Esophagus (tissue), 2 donors: ENCODE measurements around the gene PPP3CA. TPM values are rescaled to one million over a fixed set of nuclear protein-coding genes. Genes with fewer than 3 reads are reported as not detected.
"Not testable (repeated sequence)": the region's sequence is repeated elsewhere in the genome, so short reads cannot be mapped to it uniquely, and the experiment has no call there.

Source experiments
- H3K27ac ChIP-seq, 2 donors: one replicate each; pipeline ENCODE4 v1.5.1; 2013; ENCODE audit warnings: low read depth in 2 of 2, mild to moderate bottlenecking in 2 of 2, inconsistent platforms in 1 of 2, low read length in 1 of 2, moderate library complexity in 1 of 2
- H3K27me3 ChIP-seq, 2 donors: one replicate each; pipeline ENCODE4 v1.6.1; 2013; ENCODE audit warnings: low read length in 2 of 2, control low read depth in 1 of 2, mild to moderate bottlenecking in 1 of 2; ENCODE audit not compliant: insufficient read depth in 2 of 2, control insufficient read depth in 1 of 2
- H3K36me3 ChIP-seq, 2 donors: one replicate each; pipeline ENCODE4 v1.6.1; 2013; ENCODE audit warnings: low read length in 1 of 2; ENCODE audit not compliant: control insufficient read depth in 2 of 2, insufficient read depth in 2 of 2
- H3K4me1 ChIP-seq, 2 donors: one replicate each; pipeline ENCODE4 v1.6.1; 2013; ENCODE audit warnings: low read length in 1 of 2; ENCODE audit not compliant: control insufficient read depth in 2 of 2, insufficient read depth in 2 of 2
- H3K4me3 ChIP-seq, 2 donors: one replicate each; pipeline ENCODE4 v1.5.1; 2013; ENCODE audit warnings: low read length in 2 of 2, mild to moderate bottlenecking in 2 of 2, low read depth in 1 of 2, moderate library complexity in 1 of 2
- H3K9me3 ChIP-seq, 2 donors: one replicate each; pipeline ENCODE4 v1.6.1; 2013; ENCODE audit warnings: mild to moderate bottlenecking in 2 of 2, low read depth in 1 of 2, low read length in 1 of 2, moderate library complexity in 1 of 2; ENCODE audit not compliant: control insufficient read depth in 2 of 2, insufficient read depth in 1 of 2
- WGBS, 2 donors: extraction: QIAGEN DNeasy Blood & Tissue Kit; methylation state at CpG; one replicate each; pipeline ENCODE4 v1.1.7; 2013; 5-methylcytosine and 5-hydroxymethylcytosine counted together
- polyA plus RNA-seq, 2 donors: library from polyadenylated mRNA; stranded (reverse); fragments of 200-250 nt; gene quantifications; one replicate each; pipeline ENCODE4 v1.2.3, GENCODE V29; 2013
- donor health status: healthy with polysubstance abuse.
- donor health status: Bipolar disorder and iron deficiency.

The PPP3CA gene
- polyA plus RNA-seq, 2 donors, result 5.2 to 5.8 TPM

- Histone ChIP-seq H3K27me3 (no peaks in the 10 kb centered on the region), H3K4me3 (no peak overlapping the region), H3K27ac (no peak overlapping the region), H3K36me3 (no peaks in the 10 kb centered on the region), H3K9me3 (no peaks in the 10 kb centered on the region), H3K4me1 (no peaks in the 10 kb centered on the region)
- WGBS, 2 donors, result 88 to 92% methylated on average over 3 of the region's 3 CpGs
These were observed 96.1 kb downstream of the PPP3CA start for GRCh38 chr4:101251261-101251660.

GRCh38 chr4:101244349-101244748 is 103.0 kb downstream of the PPP3CA start:
- Histone ChIP-seq H3K27me3 (no peaks in the 10 kb centered on the region), H3K9me3 (no peaks in the 10 kb centered on the region), H3K36me3 (no peaks in the 10 kb centered on the region), H3K4me3 (no peak overlapping the region), H3K4me1 (no peaks in the 10 kb centered on the region), H3K27ac (no peak overlapping the region)
- WGBS, 2 donors, result 89 to 96% methylated on average over 5 of the region's 5 CpGs

GRCh38 chr4:101242441-101242840 is 104.9 kb downstream of the PPP3CA start:
- Histone ChIP-seq H3K4me1 (no peaks in the 10 kb centered on the region), H3K36me3 (no peaks in the 10 kb centered on the region), H3K27me3 (no peaks in the 10 kb centered on the region), H3K27ac (no peak overlapping the region), H3K9me3 (no peaks in the 10 kb centered on the region), H3K4me3 (no peak overlapping the region)
- 96 to 100% methylated on average over 1 of the region's 1 CpG for WGBS, 2 donors

- H3K27me3 ChIP-seq, result no peaks in the 10 kb centered on the region
These were observed 107.2 kb downstream of the PPP3CA start for GRCh38 chr4:101240099-101240498.

GRCh38 chr4:101239665-101240064 is 107.7 kb downstream of the PPP3CA start:
- H3K4me1 ChIP-seq, result no peaks in the 10 kb centered on the region
- H3K36me3 ChIP-seq, result no peaks in the 10 kb centered on the region
- H3K4me3 ChIP-seq, result no peak overlapping the region
- no peak overlapping the region for H3K27ac ChIP-seq
- no peaks in the 10 kb centered on the region for H3K27me3 ChIP-seq
- H3K9me3 ChIP-seq, result no peaks in the 10 kb centered on the region
- 82 to 95% methylated on average over 1 of the region's 1 CpG for WGBS, 2 donors

More at GRCh38 chr4:101240099-101240498, 107.2 kb downstream of the PPP3CA start:
- Histone ChIP-seq H3K4me3 (no peak overlapping the region), H3K27ac (no peak overlapping the region), H3K9me3 (no peaks in the 10 kb centered on the region), H3K36me3 (no peaks in the 10 kb centered on the region), H3K4me1 (no peaks in the 10 kb centered on the region)
- WGBS, 2 donors, result 92 to 95% methylated on average over 3 of the region's 3 CpGs

GRCh38 chr4:101238706-101239105 is 108.6 kb downstream of the PPP3CA start:
- 51 to 54% methylated on average over 3 of the region's 3 CpGs for WGBS, 2 donors
- no peaks in the 10 kb centered on the region for H3K27me3 ChIP-seq
- H3K4me3 ChIP-seq, result no peak overlapping the region
- H3K36me3 ChIP-seq, result no peaks in the 10 kb centered on the region
- H3K4me1 ChIP-seq, result no peaks in the 10 kb centered on the region
- no peak overlapping the region for H3K27ac ChIP-seq
- H3K9me3 ChIP-seq, result no peaks in the 10 kb centered on the region

- no peak overlapping the region for H3K4me3 ChIP-seq
- WGBS, 2 donors, result 90 to 98% methylated on average over 3 of the region's 3 CpGs
- no peaks in the 10 kb centered on the region for H3K9me3 ChIP-seq
- H3K36me3 ChIP-seq, result no peaks in the 10 kb centered on the region
- H3K27me3 ChIP-seq, result no peaks in the 10 kb centered on the region
- H3K27ac ChIP-seq, result no peak overlapping the region
- H3K4me1 ChIP-seq, result no peaks in the 10 kb centered on the region
These were observed 109.6 kb downstream of the PPP3CA start for GRCh38 chr4:101237773-101238172.

GRCh38 chr4:101236097-101236496 is 111.2 kb downstream of the PPP3CA start:
- Histone ChIP-seq H3K4me3 (no peak overlapping the region), H3K9me3 (no peaks in the 10 kb centered on the region), H3K27me3 (no peaks in the 10 kb centered on the region), H3K27ac (no peak overlapping the region), H3K4me1 (no peaks in the 10 kb centered on the region), H3K36me3 (no peaks in the 10 kb centered on the region)
- WGBS, 2 donors, result 89 to 91% methylated on average over 2 of the region's 2 CpGs

- not testable (repeated sequence) for H3K9me3 ChIP-seq, H3K4me1 ChIP-seq, H3K36me3 ChIP-seq, H3K27me3 ChIP-seq, H3K4me3 ChIP-seq, H3K27ac ChIP-seq
These were observed 113.2 kb downstream of the PPP3CA start for GRCh38 chr4:101234141-101234540.

- Histone ChIP-seq H3K27ac (no peak overlapping the region), H3K4me3 (no peak overlapping the region), H3K9me3 (no peaks in the 10 kb centered on the region), H3K4me1 (no peaks in the 10 kb centered on the region), H3K27me3 (no peaks in the 10 kb centered on the region), H3K36me3 (no peaks in the 10 kb centered on the region)
- 19 to 30% methylated on average over 1 of the region's 1 CpG for WGBS, 2 donors
These were observed 115.1 kb downstream of the PPP3CA start for GRCh38 chr4:101232074-101232776.
